Measurements from ENCODE around the gene GAS6.

- TF ChIP-seq EZH2 (IDR thresholded peaks at IDR 0.05; ENCODE audit: borderline replicate concordance, low read depth, low read length, severe bottlenecking) (no peak), CTCF (IDR thresholded peaks at IDR 0.05; ENCODE audit: borderline replicate concordance, extremely low read depth, low read length, poor library complexity, severe bottlenecking) (no peak)
Observed at GRCh38 chr13:113771709-113772331, 92.1 kb downstream of the GAS6 start.

All from DND-41 (cell line).